GM21723 (cell line): ENCODE data around the gene NDUFB4.
"Not testable (repeated sequence)": the region's sequence is repeated elsewhere in the genome, so short reads cannot be mapped to it uniquely, and the experiment has no call there.

Experiments
- ATAC-seq: cut with Tn5 transposase; IDR thresholded peaks from one replicate; pipeline ENCODE4 v1.9.1; 2021; ENCODE audit warnings: mild to moderate bottlenecking, moderate library complexity; ENCODE audit not compliant: unreplicated experiment

The NDUFB4 gene

GRCh38 chr3:120636795-120637401 is 40.8 kb downstream of the NDUFB4 start:
- no peak for ATAC-seq

- ATAC-seq, result no peak
Measured at GRCh38 chr3:120637851-120638559, 41.9 kb downstream of the NDUFB4 start.

GRCh38 chr3:120638820-120639219 is 42.7 kb downstream of the NDUFB4 start:
- ATAC-seq, result not testable (repeated sequence)

- ATAC-seq, result no peak
Measured at GRCh38 chr3:120640231-120640630, 44.1 kb downstream of the NDUFB4 start.

GRCh38 chr3:120641696-120642246 is 45.6 kb downstream of the NDUFB4 start:
- no peak for ATAC-seq

- ATAC-seq, result no peak
Measured at GRCh38 chr3:120642368-120642948, 46.3 kb downstream of the NDUFB4 start.

- ATAC-seq, result no peak
Measured at GRCh38 chr3:120645083-120645845, 49.1 kb downstream of the NDUFB4 start.

GRCh38 chr3:120646771-120647432 is 50.8 kb downstream of the NDUFB4 start:
- ATAC-seq, result no peak

GRCh38 chr3:120648290-120648689 is 52.2 kb downstream of the NDUFB4 start:
- ATAC-seq, result no peak

GRCh38 chr3:120649830-120650233 is 53.7 kb downstream of the NDUFB4 start:
- no peak for ATAC-seq

GRCh38 chr3:120650311-120650710 is 54.2 kb downstream of the NDUFB4 start:
- no peak for ATAC-seq
